RPMI8226 (cell line): ENCODE results near the gene STRA8.

Experiments used
- DNase-seq: peaks from one replicate; pipeline ENCODE4 v3.0.0-alpha.2; 2015

STRA8 gene

DNA sequence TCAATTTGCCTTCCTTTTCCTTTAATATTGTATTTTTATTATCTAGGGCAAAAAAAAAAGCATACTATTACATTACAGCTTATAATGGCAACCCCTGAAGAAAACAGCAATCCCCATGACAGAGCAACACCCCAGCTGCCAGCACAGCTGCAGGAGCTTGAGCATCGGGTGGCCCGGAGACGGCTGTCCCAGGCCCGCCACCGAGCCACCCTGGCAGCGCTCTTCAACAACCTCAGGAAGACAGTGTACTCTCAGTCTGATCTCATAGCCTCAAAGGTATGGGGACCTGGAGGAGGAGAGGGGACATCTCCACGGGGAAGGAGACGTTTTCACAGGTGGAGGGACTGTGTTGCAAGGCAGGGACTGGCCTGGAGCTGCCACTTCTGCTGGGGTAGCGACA, 6.8 kb downstream of the STRA8 start:
- no peak for DNase-seq

DNA sequence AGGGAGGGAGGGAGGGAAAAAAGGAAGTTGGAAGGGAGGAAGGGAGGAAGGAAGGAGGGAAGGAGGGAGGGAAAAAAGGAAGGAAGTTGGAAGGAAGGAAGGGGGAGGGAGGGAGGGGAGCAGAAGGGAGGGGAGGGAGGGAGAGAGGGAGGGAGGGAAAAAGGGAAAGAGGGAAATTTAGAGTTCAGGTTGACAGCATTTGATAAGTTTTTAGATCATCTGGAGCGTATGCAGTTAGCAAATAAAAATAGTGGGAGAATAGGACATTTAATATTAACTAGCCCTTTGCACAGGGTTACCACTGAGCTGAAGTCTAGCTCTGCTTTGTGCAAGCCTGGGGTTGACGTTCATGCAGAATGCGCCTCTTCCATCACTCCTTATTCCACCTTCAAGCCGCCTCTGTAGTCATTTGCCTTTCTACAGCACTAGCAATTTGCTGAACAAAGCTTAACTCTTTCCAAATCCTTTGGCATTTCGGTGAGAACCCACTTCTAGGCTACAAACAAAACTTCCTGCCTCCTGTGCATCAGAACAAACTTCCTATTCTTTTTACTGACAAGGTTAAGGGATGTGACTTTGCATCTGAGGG, 8.6 kb downstream of the STRA8 start:
- no peak for DNase-seq

DNA sequence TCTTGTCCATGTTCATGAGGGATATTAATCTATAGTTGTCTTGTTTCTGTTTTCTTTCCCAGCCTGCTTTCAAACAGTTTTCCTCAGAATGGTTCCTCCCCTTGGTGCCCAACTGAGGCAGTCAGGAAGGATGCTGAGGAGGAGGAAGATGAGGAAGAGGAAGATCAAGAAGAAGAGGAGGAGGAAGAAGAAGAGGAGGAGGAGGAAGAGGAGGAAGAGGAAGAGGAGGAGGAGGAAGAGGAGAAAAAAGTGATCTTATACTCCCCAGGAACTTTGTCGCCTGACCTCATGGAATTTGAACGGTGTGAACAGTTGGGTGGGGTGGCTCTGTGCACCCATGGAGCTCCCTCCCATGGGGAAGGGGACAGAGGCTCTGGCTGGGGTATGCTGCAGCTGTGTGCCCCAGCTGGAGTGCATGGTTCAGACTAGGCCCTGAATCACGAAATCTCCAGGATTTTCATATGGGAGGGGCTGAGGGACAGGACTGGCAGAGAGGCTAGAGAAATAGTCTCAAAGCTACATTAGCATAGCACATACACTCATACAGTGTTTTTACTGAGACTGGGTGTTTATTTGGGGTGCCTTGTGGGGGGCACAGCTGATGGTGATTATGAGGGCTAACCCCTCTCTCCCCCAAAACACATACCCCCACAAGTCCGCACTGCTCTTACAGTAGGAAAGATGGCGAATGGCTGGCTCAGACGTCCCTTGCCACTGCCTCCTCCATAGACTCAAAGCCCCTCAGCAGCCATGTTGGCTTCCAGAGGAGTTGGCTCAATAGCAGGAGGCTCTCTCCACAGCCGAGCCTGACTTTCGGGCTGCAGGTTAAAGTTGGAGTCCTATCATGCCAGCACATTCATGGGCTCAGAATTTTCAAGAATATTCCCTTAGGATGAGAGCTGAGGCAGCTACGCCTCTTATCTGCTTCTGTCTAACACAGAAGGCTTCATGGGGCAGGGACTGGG, 11.9 kb downstream of the STRA8 start:
- no peak for DNase-seq

DNA sequence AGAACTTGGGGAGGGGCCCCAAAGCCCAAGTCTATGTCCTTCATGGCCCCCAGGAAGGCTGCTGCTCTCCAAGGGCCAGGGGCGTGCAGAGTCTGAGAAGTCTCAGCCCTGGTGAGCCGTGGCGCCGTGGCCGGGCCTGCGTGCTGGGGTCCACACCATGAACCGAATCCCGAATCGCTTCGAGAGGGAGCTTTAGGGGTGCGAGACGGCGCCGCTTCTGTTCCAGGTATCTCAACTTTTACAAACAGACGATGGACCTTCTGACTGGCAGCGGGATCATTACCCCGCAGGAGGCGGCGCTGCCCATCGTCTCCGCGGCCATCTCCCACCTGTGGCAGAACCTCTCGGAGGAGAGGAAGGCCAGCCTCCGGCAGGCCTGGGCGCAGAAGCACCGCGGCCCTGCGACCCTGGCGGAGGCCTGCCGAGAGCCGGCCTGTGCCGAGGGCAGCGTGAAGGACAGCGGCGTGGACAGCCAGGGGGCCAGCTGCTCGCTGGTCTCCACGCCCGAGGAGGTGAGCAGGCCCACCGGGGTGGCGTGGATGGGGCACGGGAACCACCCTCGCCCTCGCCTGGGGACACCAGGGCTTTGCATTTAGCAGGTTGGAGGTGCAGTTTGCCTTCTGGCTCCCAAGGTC, 12.7 kb downstream of the STRA8 start:
- DNase-seq = no peak

DNA sequence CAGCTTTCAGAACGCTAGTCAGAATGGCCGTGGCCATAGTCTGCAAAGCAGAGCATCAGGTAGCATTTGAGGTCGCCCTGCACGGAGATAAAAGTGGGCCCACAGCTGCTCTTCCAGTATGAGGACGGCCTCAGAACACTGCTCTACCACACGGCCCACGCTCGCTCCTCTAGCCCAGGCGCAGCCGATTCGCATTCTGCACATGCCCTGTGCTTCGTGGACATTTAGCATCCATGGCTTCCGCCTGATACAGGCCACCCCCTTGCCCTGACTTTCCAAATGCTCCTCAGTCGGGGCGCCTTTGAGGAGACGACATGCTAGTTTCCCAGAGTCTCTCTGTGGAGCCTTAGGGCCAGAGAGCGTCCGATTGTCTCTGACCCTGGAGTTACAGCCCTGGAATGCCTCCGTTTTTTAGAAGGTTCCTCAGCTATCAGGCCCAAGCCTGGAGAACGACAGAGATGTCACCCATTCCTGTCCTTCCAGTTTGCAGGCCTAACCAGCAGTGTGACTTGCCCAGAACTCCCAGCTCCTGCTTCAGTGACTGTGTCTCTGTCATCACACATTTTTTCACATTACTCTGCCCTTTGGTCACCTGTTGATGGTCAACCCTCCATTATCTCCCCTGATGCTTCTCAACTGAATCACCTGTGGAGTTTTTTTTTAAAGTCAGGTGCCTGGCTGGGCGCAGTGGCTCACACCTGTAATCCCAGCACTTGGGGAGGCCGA, 14.3 kb downstream of the STRA8 start:
- DNase-seq = no peak

DNA sequence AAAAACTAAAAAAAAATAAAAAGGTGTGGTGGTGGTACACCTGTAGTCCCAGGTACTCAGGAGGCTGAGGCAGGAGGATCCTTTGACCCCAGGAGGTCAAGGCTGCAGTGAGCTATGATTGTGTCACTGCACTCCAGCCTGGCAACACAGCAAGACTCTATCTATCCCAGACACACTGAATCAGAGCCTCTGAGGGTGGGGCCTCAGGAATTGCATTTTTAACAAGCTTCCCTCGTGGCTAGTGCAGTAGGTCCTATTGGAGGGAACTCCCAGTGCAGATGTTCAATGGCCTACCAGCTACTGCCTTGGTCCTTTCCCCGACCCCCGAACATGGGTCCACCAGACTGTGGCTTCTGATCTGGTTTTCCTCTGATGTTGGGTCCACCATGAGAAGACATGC, 14.9 kb downstream of the STRA8 start:
- no peak for DNase-seq

DNA sequence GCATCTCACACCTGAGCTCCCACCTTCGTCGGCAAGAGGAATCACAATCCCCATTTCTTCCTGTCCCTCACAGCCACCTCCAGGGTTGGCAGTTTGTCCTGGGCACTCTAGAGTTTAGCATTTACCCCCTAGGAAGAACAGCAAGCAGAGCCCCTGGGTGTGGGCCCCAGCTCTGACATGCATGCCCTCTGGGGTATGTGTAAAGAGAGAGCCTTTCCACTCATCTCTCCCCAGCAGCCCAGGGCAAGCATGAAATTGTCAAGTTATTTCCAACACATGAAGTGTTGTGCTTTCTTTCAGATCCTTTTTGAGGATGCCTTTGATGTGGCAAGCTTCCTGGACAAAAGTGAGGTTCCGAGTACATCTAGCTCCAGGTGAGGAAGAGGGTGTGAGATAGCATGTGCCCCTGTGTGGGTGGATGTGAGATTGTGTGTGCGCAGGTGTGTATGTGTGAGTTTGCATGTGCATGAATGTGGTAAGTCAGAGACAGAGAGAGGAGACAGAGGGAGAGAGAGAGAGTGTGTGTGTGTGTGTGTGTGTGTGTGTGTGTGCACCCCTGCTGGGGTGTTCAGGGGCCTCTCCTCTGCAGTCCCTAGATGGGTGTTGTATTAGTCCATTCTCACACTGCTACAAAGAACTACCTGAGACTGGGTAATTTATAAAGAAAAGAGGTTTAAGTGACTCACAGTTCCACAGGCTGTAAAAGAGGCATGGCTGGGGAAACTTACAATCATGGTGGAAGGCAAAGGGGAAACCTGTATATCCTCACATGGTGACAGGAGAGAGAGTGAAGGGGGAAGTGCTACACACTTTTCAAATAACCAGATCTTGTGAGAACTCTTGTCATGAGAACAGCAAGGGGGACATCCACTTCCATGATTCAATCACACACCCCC, 18.1 kb downstream of the STRA8 start:
- DNase-seq = no peak

DNA sequence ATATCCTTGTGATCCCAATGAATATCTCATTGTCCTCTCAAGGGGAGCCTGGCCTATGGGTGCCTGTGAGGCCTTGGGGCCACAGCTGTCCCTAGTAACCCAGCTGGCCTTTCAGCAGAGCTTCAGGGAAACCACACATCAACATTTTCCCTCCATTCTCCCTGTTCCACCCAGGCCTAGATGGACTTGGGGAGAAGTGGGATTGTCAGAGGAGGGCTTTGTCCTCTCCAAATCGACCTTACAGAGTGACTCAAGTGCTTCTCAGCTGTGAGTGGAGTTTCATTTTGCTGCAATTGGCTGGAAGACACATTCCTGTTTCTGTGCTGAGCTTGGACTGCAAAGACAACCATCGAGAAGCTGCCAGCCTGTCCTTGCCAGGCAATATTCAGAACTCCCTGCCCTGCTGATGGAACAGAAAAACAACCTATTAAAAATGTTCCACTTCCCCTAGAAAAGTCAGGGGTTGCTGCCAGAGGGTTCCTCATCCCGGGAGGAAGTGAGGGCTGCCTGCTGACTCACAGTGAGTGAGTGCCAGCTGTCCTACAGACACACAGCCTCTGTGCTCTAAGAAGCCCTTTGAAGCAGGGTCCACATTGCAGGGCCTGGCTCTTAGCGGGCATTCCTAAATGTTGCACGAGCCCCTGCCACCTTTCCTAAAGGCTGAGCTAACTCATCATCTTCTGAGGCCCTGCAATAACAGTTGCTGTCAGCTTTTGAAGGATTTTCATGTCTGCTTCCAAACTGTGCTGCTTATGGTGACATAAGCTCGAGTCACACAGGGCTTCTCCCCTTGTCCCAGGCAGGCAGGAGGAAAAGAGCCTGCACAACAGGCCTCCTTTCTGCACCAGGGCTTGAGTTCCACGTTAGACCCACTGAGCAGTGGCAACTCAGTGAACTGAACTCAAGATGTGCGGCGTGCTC, 20.5 kb downstream of the STRA8 start:
- no peak for DNase-seq

DNA sequence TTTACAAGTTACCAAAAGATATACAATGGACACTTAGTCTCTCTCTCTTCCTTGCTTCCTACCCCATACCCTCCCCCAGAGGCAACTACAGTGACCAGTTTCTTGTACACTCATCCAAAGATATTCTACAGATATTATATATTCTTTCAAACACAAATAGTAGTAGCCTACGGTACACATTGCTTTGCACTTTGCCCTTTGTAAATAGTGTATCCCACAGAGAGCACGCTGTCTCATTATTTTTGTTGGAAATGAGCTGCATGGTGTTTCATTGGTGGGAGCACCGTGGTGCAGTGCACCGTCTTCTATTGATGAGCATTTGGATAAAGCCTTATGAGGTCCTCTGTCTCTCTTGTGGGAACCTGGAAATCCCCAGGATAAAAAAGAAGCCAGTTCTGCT, 24.2 kb downstream of the STRA8 start:
- DNase-seq = no peak

DNA sequence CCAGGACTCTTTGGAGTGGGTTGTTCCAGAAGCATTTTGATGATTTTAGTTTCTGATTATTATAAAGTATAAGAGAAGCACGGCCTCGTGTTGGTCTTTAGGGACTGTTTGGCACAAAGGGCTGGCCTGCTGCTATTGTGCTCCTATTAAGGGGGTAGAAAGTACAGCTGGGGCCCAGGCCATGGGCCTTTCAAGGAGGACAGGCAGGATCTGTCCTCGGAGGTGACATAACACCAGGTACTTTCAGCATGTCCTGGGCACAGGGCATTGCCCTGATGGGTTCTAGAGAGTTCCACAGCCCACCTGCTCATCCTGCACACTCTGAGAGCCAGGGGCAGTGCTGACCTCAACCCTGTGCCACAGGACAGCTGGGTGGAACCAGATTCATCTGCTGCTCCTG, 24.9 kb downstream of the STRA8 start:
- DNase-seq = no peak

DNA sequence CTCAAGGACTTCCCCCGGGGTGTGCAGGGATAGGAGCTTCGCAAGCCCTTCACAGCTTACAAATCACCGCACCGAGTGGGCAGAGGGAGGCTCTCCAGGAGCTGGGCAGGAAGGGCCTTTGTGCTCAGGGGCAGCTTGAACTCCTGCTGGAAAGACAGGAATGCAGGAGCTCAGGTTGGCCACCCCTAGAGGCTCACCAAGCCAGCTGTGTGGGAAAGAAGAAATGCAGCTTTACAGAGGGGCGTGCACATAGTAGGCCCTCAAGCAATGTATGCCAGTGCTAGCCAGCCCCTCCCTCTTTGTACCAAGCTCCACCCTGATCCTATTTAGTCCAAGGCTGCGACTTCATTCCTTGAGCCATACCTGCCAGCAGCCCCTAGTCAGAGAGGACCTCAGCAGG, 26.1 kb downstream of the STRA8 start:
- DNase-seq = no peak

DNA sequence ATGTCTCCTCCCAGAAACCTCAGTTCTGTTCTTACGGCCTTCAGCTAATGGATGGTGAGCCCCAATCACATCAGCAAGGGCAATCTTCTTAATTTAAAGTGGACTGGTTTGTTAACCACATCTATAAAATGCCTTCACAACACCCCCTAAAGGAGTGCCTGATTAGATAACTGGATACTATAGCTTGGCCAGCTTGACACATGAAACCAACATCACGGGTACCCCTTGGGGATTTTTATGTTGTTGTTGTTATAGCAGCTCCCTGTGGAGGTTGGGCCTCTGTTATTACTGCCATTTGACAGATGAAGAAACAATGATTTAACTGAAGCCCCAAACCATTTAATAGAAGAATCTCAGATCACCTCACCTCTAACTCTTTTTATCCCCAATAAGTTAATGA, 26.8 kb downstream of the STRA8 start:
- DNase-seq = no peak

DNA sequence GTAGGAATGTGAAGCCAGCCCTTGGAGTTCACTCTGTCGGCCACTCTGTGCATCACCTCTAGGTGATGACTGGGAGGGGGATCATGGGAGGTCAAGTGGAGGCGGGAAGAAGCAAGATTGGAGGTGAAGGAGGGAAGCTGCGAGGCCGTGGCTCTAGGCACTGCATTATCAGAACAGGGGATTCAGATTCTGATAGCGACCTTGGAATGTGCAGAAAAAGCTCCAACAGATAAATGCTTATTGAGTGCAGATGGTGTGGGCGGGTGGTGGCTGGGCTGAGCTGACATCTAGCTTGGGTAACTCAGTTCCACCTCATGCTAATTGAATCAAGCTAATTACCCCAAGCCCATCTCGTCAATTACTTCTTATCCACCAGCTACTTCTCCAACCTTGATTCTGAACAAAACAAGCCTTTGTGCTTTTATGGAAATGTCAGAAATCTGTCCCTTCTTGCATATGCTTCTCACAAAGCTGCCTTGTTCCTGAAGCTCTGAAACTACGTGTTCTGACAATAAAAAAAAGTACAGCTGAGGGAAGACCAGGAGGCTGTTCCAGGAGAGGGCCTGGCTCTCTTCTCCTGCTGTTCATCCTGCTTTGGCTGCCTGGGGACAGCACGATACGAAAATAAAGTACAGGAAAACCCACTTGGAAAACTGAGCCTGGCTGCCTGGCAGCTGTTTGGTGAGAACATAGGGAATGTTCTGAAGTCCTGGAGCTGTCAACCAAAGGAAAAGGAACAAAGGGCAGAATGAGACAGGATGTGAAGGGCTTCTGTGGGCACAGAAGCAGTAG, 27.5 kb downstream of the STRA8 start:
- no peak for DNase-seq

DNA sequence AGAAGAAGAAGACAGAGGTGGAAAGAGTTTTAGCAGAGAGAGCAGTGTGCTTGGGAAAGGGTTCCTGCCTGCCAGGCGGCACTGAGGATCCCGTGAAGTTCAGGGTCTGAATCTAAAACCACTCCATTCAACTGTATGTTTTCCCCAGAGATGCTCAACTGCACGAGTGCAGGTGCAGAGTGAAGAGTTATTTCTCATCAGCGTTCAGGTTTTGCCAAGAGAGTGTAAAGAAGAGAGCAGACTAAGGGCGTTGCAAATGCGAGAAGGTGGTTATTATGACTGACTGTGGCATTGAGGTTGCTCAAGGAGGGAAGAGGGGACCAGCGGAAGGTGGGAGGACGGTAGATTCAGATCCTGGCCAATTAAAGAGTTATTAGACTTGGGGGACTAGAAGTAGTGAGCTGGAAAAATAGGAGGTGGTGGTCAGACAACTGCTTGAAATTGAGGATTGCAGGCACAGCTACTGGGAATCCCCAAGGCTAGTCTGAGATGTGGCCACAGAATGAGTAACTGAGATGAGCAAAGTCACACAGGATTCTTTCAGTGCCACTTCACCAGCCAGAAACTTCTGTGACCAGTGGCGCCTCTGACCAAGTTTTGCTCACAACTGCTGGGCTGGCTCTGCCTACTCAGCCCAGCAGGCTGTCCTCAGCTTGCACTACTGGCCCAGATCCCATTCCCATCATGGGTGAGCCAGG, 29.1 kb downstream of the STRA8 start:
- no peak for DNase-seq

DNA sequence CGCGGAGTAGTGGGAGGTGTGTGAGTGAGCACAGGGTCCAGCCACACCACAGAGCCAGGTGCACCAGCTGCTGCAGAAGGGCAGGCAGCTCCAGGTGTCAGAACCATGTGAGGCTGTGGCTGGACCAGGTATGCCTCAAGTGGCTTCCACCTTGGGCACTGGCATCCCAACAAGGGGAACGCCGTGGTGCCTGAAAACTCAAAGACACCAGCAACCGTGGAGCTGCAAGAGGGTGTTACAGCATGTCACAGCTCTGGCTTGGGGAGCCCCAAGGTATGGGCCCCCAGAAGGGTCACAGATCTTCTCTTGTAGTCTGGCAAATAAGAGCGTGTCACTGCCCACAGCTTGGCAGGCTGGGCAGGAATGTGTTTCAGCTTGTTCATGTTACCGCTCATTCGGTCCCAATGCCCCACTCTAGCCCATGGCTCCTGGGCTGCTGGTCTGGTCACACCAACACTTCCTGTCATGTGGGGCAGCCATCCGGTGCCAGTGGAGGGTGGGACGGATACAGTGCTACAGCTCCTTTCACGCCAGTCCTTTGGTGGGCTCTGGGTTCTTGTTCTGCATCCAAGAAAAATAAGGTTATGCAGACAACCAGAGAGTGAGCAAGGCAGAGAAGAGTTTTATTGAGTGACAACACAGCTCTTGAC, 29.8 kb downstream of the STRA8 start:
- DNase-seq = no peak

DNA sequence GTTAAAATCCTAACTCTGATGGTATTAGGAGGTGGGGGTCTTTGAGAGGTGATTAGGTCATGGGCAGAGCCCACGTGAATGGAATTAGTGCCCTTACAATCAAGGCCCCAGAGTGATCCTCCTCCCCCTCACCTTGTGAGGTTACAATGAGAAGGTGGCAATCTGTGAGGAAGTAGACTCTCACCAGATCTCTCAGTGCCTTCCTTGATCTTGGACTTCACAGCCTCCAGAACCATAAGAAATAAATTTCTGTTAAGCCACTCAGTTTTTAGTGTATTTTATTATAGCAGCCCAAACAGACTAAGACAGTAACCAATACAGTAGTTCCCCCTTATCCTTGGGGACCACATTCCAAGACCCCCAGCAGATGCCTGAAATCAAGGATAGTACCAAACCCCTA, 32.0 kb downstream of the STRA8 start:
- no peak for DNase-seq

DNA sequence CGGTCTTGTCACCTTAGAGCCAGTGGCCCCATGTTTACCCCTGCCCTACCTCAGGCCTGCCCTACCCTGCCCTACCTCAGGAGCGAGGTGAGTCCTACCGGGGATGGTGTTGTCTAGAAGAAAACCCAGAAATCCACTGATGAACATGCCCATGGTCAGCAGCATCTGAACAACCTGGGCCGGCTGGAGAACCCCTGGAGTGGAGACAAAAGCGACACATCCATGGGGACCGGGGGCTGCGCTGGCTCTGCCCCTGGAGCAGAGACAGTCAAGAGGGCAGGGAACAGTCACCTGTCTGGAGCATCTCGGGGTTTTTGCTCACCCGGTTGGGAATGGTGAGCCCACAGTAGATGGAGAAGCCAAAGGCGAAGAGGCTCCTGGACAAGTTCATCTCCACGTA, 36.3 kb downstream of the STRA8 start:
- DNase-seq = no peak

DNA sequence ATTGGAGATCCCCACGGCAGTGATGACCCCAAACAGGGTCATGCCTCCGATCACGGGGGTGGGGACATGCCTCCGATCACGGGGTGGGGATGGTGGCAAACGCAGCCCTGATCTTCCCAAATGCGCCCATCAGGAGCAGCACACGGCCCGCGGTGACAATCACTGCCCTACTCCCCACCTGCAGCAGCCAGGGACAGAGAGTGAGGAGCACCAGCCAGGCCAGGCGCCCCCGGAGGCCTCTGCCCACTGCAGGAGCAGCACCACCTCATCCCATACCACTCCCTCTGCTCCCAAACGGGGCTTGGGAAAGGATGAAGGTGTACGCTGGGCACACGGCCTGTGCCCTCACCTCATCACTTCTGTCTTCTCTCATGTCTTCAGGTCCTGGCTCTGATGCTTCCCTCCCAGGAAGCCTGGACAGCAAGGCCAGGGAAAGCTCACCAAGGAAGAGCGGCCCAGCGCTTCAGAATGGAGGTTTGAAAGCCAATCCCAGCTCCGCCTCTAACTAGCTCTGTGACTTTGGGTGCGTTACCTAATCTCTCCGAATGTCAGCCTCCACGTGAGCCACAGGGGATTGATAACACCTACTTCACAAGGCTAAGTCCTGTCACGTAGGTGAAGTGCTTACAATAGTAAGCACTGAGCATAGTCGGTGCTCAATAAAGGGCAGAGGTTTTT, 37.1 kb downstream of the STRA8 start:
- no peak for DNase-seq

DNA sequence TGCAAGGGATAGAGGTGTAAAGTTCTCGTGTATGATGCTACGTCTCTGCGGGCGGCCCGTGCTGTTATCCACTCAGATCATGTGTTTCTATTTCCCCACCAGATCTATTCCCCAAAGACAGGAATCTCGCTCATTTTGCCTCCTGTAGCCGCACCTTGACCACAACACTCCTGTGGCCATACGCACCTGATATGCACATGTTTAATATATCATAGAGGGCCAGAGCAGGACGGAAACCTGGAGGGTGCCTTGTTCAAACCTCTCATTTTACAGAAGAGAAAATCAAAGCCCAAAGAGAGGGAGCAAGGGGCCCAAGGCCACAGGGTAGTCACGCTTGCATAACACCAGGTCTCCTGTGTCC, 37.6 kb downstream of the STRA8 start:
- DNase-seq = no peak
